Glomerular visceral epithelial cell (primary cell): ENCODE data around the gene SDHA.
A peak's percentile ranks its signal among the peaks of the same experiment; 100 is the strongest.
"Not testable (repeated sequence)": the region's sequence is repeated elsewhere in the genome, so short reads cannot be mapped to it uniquely, and the experiment has no call there.

Source experiments
- DNase-seq: peaks from one replicate; pipeline ENCODE4 v3.0.0-alpha.2; 2016; ENCODE audit errors: extremely low spot score

Gene SDHA

DNA sequence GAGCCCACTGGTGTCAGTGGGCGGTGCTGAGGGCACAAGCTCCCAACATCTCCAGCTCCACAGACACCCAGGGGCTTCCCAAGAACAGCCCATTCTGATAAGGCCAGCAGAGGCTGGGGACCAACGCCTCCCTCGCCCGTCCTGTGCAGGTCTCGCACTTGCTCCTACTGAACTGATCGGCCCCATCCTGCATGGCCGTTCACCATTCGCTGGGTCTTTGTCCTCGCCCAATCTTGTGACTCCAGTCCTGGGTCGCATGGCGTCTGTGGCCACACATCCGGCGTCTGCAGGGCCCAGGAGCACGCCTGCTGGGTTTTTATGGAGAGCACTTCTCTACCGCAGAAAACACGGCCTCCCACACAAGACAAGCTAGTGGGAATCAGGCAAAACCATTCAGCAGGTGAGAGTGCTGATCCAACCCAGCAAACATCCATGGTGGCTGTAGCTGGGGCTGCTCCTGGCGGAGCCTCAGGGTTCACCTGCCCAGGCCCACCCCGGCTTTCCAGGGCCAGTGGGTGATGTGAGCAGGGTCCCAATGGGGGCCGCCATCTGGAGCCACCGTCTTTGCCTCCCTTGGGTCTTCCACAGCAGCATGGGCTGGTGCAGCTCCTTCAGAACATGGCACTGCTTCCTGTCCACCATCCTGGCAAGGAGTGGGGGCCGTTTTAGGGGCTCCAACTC lies 19.5 kb upstream of the SDHA start:
- DNase-seq, result no peak

DNA sequence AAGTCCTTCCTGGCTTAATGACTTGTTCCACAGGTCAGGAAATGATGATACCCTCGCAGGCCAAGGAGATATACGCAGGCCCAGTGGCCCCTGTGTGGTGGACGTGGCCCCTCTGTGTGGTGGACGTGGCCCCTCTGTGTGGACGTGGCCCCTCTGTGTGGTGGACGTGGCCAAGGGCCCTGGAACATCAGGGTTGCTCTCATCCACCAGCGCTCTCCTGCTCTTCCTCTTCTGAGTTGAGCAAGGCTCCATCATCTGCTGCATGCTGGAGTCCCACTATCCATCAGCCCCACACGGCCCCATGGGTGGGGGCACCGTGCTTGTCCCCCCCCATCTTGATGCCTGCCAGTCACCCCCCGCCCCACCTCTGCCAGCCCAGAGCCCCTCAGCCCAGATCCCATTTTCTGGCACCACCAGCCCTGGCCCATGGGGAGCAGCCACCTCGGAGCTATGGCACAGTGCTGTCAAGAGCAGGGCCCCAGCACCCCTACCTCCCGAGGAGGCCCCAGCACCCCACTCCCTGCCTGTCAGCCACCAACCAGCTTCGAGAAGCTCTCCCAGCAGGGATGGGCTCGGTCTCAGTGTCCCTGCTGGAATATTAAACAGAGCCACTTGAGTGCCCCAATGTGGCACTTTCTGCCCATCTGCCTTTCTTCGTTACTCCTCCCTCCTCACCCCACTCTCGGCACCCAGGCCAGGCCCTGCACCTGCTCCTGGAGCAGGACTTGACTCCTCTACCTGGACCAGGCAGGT lies 18.7 kb upstream of the SDHA start:
- DNase-seq, result no peak

DNA sequence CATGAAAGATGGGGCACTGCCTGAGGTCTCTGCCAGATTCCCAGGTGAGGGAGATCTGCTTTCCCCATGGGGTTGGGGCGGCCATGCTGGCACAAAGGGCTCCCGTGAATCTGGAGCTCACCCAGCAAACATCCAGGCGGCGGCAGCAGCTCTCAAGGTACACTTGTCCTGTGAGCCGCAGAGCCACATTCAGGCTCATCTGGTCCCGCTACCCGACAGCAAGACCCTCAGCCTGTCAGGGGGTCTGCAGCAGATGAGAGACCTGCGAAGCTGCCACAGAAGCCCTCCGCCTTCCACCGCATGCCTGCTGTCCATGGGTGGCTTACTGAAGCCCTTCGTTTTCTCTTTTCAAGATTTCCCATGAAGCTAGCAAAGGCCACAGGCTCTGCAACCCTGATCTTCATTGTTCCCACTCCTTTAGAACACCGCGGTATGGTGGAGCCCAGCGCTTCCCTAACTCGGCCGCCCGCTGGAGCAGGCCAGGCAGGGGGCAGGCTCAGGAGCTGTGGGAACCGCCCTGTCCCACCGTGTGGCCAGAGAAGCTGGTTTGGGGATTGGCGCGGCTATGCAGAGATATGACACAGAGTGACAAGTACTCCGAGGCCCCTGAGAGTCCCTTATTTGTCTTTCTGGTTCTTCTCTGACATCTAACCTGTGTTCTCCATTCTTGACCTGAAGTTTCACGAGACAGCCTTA lies 18.0 kb upstream of the SDHA start:
- DNase-seq, result no peak

DNA sequence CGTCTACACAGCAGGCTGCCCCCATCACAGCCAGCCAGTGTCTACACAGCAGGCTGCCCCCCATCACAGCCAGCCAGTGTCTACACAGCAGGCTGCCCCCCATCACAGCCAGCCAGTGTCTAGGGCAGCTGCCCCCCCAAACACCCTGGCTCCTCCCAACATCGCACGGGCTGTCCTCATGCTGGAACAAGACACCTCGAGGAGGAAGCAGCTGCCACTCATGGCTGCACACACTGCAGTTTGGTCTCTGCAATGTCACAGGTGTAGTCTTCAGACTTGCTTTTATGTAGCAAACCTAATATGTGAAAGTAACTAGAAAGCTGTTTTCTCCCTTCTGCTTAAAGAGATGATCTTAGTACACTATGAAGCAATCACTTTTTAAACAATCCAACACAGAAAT lies 17.1 kb upstream of the SDHA start:
- no peak for DNase-seq

DNA sequence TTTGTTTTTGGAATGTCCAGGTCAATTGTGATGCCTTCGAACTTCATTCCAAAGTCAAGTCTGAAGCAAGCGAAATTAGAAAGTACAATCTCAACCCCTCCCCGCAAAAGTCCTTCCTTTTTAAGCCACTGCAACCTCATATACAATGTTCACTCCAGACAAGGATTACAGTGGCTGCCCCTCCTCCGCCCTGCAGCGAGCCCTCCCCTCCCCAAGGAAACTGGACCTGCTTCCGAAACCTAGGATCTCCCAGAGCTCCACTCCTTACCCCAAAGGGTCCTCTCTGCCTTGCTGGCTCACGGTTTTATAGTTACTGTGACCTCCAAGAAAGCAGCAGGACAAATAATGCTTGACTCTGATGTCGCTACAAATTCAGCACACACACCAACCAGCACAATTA lies 16.4 kb upstream of the SDHA start:
- DNase-seq, result no peak

DNA sequence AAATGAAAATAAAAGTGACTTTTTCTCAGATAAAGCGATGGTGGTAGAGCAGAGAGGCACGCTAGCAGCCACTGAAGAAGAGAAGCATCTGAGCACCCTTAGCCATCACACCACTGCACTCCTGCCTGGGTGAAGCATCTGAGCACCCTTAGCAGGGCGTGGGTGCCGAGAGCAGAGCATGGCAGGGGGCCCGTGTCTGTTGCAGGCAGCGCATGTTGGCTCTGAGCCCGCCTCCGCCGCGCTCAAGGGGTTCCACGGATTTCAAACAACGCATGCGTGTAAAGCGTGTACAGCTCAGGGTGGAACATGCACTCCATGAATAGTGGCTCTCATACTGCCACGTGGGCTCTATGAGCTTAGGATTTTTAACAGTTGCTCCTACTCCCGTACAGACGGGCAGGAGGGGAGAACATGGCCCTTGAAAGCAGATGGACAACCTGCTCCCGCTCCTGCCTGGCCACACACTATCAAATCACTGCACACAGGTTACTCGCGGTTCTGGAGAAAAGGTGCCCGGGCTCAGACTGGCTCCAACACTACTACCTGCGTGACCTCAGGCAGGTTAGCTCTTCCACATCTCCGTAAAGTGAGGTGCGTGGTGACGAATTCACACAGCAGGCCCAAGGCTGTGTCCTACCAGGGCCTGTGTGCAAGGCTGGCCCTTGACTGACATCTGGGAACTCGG lies 14.7 kb upstream of the SDHA start:
- no peak for DNase-seq

DNA sequence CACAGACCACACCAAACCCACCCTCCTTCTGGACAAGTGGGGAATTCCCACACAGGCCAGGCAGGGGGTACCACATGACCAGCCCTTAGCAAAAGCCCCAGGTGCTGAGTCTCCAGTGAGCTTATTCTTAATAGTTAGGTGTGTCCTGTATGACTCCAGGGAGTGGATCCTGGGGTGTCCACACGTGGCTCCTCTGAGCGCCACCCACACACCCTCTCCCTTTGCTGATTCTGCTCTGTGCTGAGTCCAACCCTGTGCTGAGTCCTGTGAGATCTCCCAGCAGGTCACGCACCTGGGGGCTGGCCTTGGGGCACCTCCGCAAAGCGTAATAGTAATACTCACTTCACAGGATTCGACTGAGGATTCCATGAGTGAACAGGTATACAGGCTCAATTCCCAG lies 14.1 kb upstream of the SDHA start:
- no peak for DNase-seq

DNA sequence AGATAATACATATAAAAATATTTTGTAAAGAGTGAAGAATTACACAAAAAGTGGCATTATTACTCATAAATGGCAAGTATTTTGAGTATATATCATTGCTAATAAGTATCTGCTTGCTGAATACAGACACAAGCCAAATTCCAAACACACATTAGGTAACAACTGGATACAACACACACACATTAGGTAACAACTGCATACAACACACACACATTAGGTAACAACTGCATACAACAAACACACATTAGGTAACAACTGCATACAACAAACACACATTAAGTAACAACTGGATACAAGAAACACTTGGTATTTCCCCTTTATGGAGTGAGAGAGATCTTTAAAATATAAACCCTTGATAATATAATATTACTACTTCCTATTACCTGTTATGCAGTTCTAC lies 13.7 kb upstream of the SDHA start:
- DNase-seq, result no peak

DNA sequence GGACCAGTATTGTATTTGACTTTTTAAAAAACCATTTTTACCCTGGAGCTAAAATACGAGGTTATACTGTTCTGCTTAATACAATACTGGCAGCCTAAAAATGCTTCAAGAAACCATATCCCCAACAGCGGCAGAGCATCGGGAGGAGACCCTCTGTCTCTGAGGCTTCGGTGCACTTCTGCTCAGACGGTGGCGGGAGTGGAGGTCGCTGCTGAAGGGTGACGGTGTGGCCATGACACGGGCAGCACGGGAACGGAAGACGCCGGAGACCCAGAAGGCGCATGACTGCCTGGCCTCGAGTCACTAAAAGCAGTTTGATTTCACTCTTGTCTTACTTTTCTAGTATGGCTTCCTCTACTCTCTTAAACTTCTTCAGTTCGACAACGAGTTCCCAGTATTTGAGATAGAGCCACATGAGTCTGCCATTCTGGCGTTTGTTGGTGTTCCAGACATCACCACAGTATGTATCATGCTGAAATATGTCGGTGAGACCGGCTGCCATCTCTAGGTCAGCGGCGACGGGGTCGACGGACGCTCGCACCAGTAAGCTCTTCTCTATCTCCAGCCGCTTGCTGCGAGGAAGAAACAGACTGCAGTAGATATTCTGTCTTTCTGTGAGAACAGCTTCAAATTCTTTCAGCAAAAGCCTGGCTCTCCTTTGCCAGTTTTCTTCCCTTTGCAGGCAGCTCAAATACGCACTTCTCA lies 13.0 kb upstream of the SDHA start:
- DNase-seq, result no peak

DNA sequence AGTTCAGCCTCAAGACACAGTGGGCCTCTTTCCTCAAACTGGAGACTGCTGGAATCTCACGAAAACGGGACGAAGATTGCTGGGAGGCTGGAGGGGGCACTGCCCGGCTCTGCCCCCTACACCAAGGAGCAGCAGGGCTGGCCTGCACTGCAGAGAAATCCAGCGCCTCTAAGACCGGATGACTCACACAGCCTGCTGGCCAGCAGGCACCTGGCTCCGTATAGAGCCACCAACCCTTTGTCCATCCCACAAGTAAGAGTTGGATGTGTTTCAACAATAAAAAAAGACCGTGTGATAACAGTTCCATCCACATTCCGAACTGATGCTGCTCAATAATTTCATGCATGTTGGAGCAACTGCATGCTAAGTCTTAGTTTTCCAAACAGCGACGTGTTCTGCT lies 11.7 kb upstream of the SDHA start:
- DNase-seq, result peak; percentile 21

DNA sequence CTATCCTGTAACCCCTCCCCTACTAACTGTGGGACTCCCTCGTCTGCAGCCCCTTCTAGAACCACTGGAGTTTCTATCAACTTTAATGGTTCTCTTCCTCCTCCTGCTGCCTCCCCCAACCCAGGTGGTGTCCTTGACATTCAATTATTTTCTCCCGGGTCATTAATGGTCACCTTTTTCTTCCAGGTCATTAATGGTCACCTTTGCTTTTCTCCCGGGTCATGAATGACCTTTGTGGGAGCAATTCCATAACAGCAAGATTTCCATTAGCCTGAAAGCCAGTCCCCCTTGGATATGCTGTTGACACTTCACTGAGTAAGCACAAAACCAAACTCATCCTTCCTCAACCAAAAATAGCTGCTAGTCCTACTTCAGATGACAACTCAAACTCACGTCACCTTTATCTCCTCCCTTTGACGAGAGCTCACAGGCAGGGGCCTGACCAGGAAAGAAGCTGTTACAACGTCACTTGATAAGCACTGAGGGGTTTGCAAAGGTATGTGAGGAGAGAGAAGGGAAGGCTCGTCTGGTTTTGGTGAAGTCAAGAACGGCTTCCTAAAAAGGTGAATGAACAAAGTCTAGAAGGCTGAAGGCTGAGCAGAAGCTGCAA lies 11.1 kb upstream of the SDHA start:
- DNase-seq, result no peak

DNA sequence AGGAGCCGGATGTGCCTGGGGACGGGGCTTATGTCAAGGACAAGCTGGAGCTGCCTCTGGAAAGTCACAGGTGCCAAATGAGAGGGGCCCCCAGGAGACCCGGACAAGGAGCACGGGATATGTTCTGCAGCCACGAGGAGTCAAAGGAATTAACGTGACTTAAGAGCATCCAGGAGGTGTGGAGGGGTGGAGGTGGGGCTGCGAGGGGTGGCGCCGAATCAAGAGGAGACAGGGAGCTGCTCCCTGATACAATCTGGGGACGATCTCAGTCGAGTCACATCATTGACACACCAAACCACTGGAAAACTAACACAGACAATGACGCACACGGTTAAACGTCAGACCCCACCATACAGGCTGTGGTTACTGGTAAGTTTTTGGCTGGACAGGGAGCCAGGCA lies 10.5 kb upstream of the SDHA start:
- DNase-seq, result no peak

DNA sequence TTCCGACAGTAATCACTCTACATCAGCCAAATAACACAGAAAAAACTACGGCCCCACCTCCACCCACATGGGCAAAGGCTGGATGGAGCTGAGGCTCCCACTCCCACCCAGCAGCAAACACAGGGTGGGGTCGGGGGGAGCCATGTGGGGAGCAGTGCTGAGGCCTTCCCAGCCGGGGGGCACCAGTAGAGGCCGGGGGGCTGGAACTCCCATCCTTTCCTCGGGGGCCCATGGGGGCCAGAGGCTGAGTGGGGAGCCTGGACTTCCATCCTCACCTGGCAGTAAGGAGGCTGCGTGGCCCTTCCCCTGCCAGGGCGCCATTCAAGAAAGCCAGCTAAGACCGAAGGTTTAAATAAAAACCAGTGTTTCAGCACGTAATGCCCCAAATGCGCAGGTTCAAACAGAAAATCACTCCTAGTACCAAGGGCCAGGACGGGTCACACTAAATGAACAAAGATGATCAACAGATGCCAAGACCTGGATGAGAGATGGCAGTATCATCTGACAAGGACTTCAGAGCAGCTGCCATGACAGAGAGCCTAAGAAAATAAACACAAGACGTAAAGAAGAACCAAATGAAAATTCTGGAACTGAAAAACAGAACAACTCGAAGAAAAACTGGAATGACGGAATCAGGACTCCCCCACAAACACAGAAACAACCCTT lies 9.5 kb upstream of the SDHA start:
- no peak for DNase-seq

DNA sequence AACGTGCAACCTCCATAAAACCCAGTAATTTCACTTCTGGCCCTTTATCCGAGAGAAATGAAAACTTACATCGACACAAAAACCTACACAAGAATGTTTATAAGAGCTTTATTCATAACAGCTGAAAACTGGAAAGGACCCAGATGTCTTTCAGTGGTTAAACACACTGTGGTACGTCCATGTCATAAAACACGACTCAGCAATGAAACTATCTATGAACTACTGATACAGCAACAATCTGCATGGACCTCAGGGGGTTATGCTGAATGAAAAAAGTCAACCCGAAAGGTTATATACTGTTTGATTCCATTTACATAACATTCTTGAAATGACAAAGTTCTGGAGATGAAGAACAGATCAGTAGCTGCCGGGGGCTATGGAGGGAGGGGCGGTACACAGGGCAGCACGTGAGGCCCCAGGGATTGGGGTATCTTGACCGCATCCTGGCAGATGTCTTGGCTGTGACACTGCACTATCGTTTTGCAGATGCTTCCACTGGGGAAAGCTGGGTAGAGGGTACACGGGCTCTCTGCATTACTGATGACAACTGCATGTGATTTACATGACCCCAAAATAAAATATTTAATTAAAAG lies 4.2 kb upstream of the SDHA start:
- no peak for DNase-seq

DNA sequence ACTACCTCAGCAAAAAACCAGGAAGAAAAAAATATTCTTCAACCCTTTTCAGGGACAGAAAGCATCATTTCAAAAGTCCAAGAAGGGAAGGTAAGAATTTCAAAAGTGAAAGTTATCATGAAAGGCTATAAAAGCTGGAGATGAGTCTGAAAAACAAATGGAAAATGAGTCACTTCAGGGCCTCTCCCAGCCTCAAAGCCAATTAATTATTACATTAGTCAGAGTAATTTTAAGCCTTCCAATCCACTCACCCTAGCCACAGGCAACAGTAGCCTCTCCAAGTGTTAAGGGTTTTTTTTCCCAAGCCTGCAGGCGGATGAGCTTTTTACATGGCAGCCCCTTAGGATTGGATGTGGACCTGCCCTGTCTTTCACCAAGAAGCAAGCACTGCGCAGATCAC lies 2.9 kb upstream of the SDHA start:
- peak; percentile 48 for DNase-seq

DNA sequence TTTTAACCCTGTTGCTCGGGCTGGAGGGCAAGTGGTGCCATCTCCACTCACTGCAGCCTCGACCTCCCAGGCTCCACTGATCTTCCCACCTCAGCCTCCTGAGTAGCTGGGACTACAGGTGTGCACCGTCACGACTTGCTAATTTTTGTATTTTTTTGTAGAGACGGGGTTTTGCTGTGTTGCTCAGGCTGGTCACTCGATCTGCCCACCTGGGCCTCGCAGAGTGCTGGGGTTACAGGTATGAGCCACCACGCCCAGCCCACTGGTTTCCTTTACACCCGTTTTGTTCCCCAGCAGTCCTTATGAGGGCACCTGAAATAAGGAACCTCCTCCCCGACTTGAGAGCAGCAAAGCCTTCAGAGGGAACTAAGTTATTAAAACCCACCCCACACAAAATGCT lies 2.0 kb upstream of the SDHA start:
- DNase-seq, result not testable (repeated sequence)

DNA sequence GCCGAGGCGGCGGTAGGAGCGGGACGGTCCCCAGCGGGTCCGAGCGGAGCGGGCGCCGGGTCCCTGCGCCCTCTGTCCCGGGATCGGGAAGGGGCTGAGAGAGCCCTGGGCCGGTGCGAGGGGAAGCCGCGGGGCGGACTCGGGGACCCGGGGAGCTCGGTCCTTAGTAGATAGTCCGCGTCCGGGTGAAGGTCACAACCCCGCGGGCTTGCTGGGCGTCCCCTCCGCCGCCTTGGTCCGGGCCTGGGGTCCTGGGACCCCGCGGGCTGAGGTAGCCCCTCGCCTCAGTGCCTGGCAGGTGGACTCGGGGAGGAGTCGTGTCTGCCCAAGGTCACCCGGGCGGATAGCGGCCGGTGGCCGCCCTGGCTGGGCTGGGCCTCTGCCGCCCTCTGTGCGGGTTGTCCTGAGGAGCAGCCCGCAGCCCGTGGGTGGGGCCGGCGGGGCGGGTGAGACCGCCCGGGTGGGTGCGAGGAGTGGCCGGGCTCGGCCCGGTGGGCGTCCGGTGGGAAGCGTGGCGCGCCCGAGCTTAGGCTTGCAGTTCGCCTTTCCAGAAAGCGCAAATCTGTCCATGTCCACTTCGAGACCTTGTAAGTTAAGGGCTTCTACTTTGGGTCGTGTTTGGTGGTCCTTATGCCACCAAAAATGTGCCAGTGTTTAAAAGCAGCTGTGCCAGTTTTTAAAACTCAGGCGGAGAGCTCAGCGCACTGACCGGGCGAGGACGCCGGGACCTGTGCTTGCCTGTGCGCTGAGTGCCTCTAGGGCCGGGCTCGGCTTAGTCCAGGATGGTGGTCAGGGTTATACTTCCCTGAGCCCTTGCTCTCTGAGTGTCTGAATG lies 554 bp downstream of the SDHA start:
- DNase-seq, result peak; percentile 43

DNA sequence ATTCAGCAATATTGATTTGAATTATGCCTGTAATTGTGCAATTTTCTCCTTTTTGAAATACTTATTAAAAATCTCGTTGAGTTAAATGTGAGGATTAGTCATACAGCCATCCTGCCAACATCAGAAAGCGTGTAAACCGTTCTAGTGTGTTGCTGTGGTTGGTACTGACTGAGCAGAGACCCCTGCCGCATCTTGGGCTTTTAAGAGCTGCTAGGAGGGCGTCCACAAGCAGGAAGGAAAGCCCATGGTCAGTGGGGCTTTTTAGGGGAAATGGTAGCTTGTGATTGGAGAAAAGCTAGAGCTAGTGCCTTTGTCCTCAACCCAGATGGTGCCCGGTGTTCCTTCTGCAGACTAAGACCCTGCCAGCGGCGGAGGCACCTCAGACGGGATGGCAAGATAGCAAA lies 1.3 kb downstream of the SDHA start:
- peak; percentile 31 for DNase-seq

DNA sequence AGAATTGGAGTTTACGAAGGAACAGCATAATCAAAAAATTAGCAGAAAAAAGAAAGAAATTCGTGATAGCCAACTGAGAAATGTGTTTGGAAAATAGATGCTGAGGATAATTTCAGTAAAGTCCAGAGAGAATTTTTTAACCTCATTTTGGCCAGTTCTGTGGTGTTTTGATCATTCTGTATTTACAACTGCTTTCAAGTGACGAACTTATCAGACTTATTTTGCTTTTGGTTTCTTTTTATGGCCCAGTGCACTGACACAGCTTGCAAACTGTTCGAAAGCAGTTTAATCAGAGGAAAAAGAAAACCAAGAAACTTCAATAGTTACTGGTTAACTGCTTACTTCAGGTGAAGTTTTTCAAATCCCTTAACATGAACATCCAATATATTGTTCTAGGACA lies 1.9 kb downstream of the SDHA start:
- no peak for DNase-seq
